Measurements from ENCODE around the gene VAV2.

VAV2 gene

GRCh38 chr9:133986774-133987445 is 5.2 kb downstream of the VAV2 start:
- ChIA-PET CTCF (interaction anchor here (0.7 kb wide), 1 partner anchor 8 kb away, joined by 3 read pairs; no protein-coding TSS in a partner anchor), POLR2A (no interaction called here)
- 93% methylated on average over 8 of the region's 13 CpGs for WGBS (ENCODE audit: insufficient coverage)
- Histone ChIP-seq H3K4me1 (ENCODE audit: control extremely low read depth in 1 of 4, control insufficient read depth in 4 of 4, insufficient read depth in 4 of 4, low read length in 3 of 4) (peaks cover 0 to 14% (median 12%) of the 10 kb centered on the region in 4 experiments), H3K9me3 (ENCODE audit: control extremely low read depth in 1 of 5, control insufficient read depth in 4 of 5, insufficient read depth in 2 of 5, low read depth in 1 of 5, low read length in 4 of 5) (no peaks in the 10 kb centered on the region), H3K36me3 (ENCODE audit: control insufficient read depth in 4 of 4, insufficient read depth in 4 of 4, low read length in 3 of 4) (no peaks in the 10 kb centered on the region), H3K27ac (ENCODE audit: insufficient read depth in 1 of 2, low read depth in 1 of 2, low read length in 2 of 2, poor library complexity in 1 of 2, severe bottlenecking in 2 of 2) (no peak overlapping the region), H3K27me3 (replicated peaks in 2 of 5; ENCODE audit: control insufficient read depth in 4 of 5, insufficient read depth in 5 of 5, low read length in 4 of 5) (peaks cover 0 to 27% (median 19%) of the 10 kb centered on the region in 5 experiments), H3K4me3 (ENCODE audit: control insufficient read depth in 1 of 7, extremely low read depth in 1 of 7, insufficient read depth in 4 of 7, low read depth in 2 of 7, low read length in 6 of 7) (no peak overlapping the region)
- DNase-seq, result no peak

DNA sequence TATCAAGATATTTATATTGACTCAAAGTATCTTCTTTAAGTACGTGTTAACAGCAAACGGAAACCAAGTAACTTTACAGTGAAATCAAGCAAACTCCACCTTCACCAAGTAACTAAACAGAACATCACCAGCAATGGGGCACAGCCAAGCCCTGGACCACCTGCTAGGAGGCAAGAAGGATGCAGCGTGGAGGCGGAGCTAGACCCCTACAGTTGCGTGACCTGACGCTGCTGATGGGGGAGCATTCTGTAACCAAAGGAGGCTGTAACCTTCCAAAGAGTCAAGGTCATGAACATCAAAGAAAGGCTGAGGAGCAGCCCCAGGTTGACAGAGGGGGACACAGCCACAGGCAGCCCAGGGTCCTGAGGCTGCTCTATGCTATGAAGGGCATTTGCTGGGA is 6.1 kb downstream of the VAV2 start:
- DNase-seq, result no peak
- Histone ChIP-seq H3K27ac (ENCODE audit: insufficient read depth in 1 of 2, low read depth in 1 of 2, low read length in 2 of 2, poor library complexity in 1 of 2, severe bottlenecking in 2 of 2) (no peak overlapping the region), H3K9me3 (ENCODE audit: control extremely low read depth in 1 of 5, control insufficient read depth in 4 of 5, insufficient read depth in 2 of 5, low read depth in 1 of 5, low read length in 4 of 5) (no peaks in the 10 kb centered on the region), H3K36me3 (ENCODE audit: control insufficient read depth in 4 of 4, insufficient read depth in 4 of 4, low read length in 3 of 4) (no peaks in the 10 kb centered on the region), H3K27me3 (replicated peaks in 2 of 5; ENCODE audit: control insufficient read depth in 4 of 5, insufficient read depth in 5 of 5, low read length in 4 of 5) (peaks cover 0 to 18% (median 14%) of the 10 kb centered on the region in 5 experiments), H3K4me3 (ENCODE audit: control insufficient read depth in 1 of 7, extremely low read depth in 1 of 7, insufficient read depth in 4 of 7, low read depth in 2 of 7, low read length in 6 of 7) (no peak overlapping the region), H3K4me1 (ENCODE audit: control extremely low read depth in 1 of 4, control insufficient read depth in 4 of 4, insufficient read depth in 4 of 4, low read length in 3 of 4) (peaks cover 0 to 6% (median 4%) of the 10 kb centered on the region in 4 experiments)
- WGBS (ENCODE audit: insufficient coverage), result 95% methylated on average over 4 of the region's 6 CpGs
- CTCF ChIA-PET, result no interaction called here
- POLR2A ChIA-PET, result no interaction called here

- no peak for DNase-seq
- no peaks in the 10 kb centered on the region for H3K9me3 ChIP-seq (ENCODE audit: control extremely low read depth in 1 of 5, control insufficient read depth in 4 of 5, insufficient read depth in 2 of 5, low read depth in 1 of 5, low read length in 4 of 5)
- 87% methylated on average over 24 of the region's 25 CpGs for WGBS (ENCODE audit: insufficient coverage)
- ChIA-PET CTCF (interaction anchor here (2.7 kb wide), 1 partner anchor 10 kb away, joined by 6 read pairs; no protein-coding TSS in a partner anchor), POLR2A (no interaction called here)
- peaks cover 0 to 19% (median 2%) of the 10 kb centered on the region in 5 experiments for H3K27me3 ChIP-seq (replicated peaks in 2 of 5; ENCODE audit: control insufficient read depth in 4 of 5, insufficient read depth in 5 of 5, low read length in 4 of 5)
- no peak overlapping the region for H3K4me3 ChIP-seq (ENCODE audit: control insufficient read depth in 1 of 7, extremely low read depth in 1 of 7, insufficient read depth in 4 of 7, low read depth in 2 of 7, low read length in 6 of 7)
- H3K27ac ChIP-seq (ENCODE audit: insufficient read depth in 1 of 2, low read depth in 1 of 2, low read length in 2 of 2, poor library complexity in 1 of 2, severe bottlenecking in 2 of 2), result no peak overlapping the region
- H3K36me3 ChIP-seq (ENCODE audit: control insufficient read depth in 4 of 4, insufficient read depth in 4 of 4, low read length in 3 of 4), result no peaks in the 10 kb centered on the region
- no peaks in the 10 kb centered on the region for H3K4me1 ChIP-seq (ENCODE audit: control extremely low read depth in 1 of 4, control insufficient read depth in 4 of 4, insufficient read depth in 4 of 4, low read length in 3 of 4)
Observed at GRCh38 chr9:133982971-133983720, 9.0 kb downstream of the VAV2 start.

DNA sequence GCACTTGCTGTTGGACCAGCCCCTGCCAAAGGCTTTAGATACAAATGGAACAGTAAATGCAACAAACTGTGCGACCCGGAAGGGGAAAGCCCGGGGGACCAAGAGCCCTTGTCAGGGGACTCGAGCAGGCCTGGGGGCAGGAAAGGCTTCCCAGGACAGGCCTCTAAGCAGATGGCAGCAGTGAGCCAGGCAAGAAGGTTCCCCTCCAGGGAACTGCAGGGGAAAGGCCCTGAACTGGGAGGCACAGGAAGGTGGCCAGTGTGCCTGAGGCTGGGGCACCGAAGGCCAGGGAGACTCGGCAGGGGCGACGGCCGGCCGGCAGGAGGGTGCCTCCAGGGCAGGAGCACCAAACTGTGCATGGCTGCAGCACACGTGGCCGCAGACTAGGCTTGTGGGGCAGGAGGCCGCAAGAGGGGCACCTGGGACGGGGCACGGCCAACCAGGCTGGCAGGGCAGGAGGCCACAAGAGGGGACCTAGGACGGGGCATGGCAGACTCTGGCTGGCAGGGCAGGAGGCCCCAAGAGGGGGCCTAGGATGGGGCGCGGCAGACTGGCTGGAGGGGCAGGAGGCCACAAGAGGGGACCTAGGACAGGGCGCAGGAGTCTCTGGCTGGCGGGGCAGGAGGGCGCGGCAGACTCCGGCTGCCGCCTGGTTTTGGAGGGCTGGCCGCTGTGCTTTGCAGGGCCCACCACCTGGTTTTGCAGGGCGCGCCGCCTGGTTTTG is 10.0 kb downstream of the VAV2 start:
- Histone ChIP-seq H3K36me3 (ENCODE audit: control insufficient read depth in 4 of 4, insufficient read depth in 4 of 4, low read length in 3 of 4) (no peaks in the 10 kb centered on the region), H3K4me1 (ENCODE audit: control extremely low read depth in 1 of 4, control insufficient read depth in 4 of 4, insufficient read depth in 4 of 4, low read length in 3 of 4) (no peaks in the 10 kb centered on the region), H3K4me3 (ENCODE audit: control insufficient read depth in 1 of 7, extremely low read depth in 1 of 7, insufficient read depth in 4 of 7, low read depth in 2 of 7, low read length in 6 of 7) (no peak overlapping the region), H3K27ac (ENCODE audit: insufficient read depth in 1 of 2, low read depth in 1 of 2, low read length in 2 of 2, poor library complexity in 1 of 2, severe bottlenecking in 2 of 2) (no peak overlapping the region), H3K9me3 (ENCODE audit: control extremely low read depth in 1 of 5, control insufficient read depth in 4 of 5, insufficient read depth in 2 of 5, low read depth in 1 of 5, low read length in 4 of 5) (no peaks in the 10 kb centered on the region), H3K27me3 (replicated peaks in 2 of 5; ENCODE audit: control insufficient read depth in 4 of 5, insufficient read depth in 5 of 5, low read length in 4 of 5) (peaks cover 0 to 19% (median 2%) of the 10 kb centered on the region in 5 experiments)
- DNase-seq, result no peak
- ChIA-PET CTCF (interaction anchor here (2.7 kb wide), 1 partner anchor 11 kb away, joined by 6 read pairs; no protein-coding TSS in a partner anchor), POLR2A (no interaction called here)
- 92% methylated on average over 28 of the region's 28 CpGs for WGBS (ENCODE audit: insufficient coverage)

- CTCF ChIA-PET, result no interaction called here
- H3K4me1 ChIP-seq (ENCODE audit: control extremely low read depth in 1 of 4, control insufficient read depth in 4 of 4, insufficient read depth in 4 of 4, low read length in 3 of 4), result no peaks in the 10 kb centered on the region
- no peak for DNase-seq
- H3K36me3 ChIP-seq (ENCODE audit: control insufficient read depth in 4 of 4, insufficient read depth in 4 of 4, low read length in 3 of 4), result no peaks in the 10 kb centered on the region
- WGBS (ENCODE audit: insufficient coverage), result 97% methylated on average over 14 of the region's 14 CpGs
- no peak overlapping the region for H3K27ac ChIP-seq (ENCODE audit: insufficient read depth in 1 of 2, low read depth in 1 of 2, low read length in 2 of 2, poor library complexity in 1 of 2, severe bottlenecking in 2 of 2)
- POLR2A ChIA-PET, result no interaction called here
- H3K9me3 ChIP-seq (ENCODE audit: control extremely low read depth in 1 of 5, control insufficient read depth in 4 of 5, insufficient read depth in 2 of 5, low read depth in 1 of 5, low read length in 4 of 5), result no peaks in the 10 kb centered on the region
- no peak overlapping the region for H3K4me3 ChIP-seq (ENCODE audit: control insufficient read depth in 1 of 7, extremely low read depth in 1 of 7, insufficient read depth in 4 of 7, low read depth in 2 of 7, low read length in 6 of 7)
- H3K27me3 ChIP-seq (replicated peaks in 2 of 5; ENCODE audit: control insufficient read depth in 4 of 5, insufficient read depth in 5 of 5, low read length in 4 of 5), result peaks cover 0 to 19% (median 2%) of the 10 kb centered on the region in 5 experiments
Observed at GRCh38 chr9:133981589-133981957, 10.6 kb downstream of the VAV2 start.

DNA sequence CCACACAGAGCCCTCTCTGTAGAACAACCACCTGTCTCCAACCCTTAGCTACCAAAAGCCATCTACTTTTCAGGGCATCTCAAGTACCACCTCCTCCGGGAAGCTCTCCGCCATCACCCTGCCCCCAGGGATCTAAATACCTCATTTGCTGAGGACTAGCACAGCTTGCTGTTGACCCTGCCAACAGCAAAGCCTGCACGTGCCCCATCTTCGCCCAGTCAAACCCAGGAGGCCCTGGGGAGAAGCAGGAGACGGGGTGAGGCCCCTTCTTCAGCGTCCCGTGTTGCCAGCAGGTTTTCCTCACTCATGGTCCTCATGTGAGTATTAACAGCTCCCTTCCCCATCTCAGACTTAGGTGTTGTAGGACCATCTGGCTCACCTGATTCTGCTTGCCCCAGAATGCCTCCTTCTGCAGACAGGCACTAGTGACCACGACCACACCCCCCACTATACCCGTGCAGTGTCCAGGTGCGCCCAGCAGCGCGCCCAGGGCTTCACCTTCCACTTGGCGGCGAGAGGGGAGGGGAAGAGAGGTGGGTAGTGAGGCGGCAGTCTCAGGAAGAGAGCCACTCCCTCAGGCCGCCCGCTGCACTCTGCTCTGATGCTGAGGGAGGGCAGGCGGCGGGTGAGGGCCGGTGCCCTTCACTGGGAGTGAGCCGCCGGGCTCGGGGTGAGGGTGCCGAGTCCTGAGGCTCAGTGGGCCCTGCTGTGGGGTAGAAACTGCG is 11.1 kb downstream of the VAV2 start:
- H3K27ac ChIP-seq (ENCODE audit: insufficient read depth in 1 of 2, low read depth in 1 of 2, low read length in 2 of 2, poor library complexity in 1 of 2, severe bottlenecking in 2 of 2), result no peak overlapping the region
- no peaks in the 10 kb centered on the region for H3K36me3 ChIP-seq (ENCODE audit: control insufficient read depth in 4 of 4, insufficient read depth in 4 of 4, low read length in 3 of 4)
- 96% methylated on average over 14 of the region's 25 CpGs for WGBS (ENCODE audit: insufficient coverage)
- DNase-seq, result no peak
- ChIA-PET POLR2A (no interaction called here), CTCF (interaction anchor here (1.0 to 1.6 kb wide), 4 partner anchors 13 to 183 kb away, joined by 3 to 4 read pairs (median 3); no protein-coding TSS in a partner anchor)
- H3K4me3 ChIP-seq (ENCODE audit: control insufficient read depth in 1 of 7, extremely low read depth in 1 of 7, insufficient read depth in 4 of 7, low read depth in 2 of 7, low read length in 6 of 7), result no peak overlapping the region
- H3K27me3 ChIP-seq (replicated peaks in 2 of 5; ENCODE audit: control insufficient read depth in 4 of 5, insufficient read depth in 5 of 5, low read length in 4 of 5), result peaks cover 0 to 17% (median 2%) of the 10 kb centered on the region in 5 experiments
- H3K9me3 ChIP-seq (ENCODE audit: control extremely low read depth in 1 of 5, control insufficient read depth in 4 of 5, insufficient read depth in 2 of 5, low read depth in 1 of 5, low read length in 4 of 5), result no peaks in the 10 kb centered on the region
- H3K4me1 ChIP-seq (ENCODE audit: control extremely low read depth in 1 of 4, control insufficient read depth in 4 of 4, insufficient read depth in 4 of 4, low read length in 3 of 4), result no peaks in the 10 kb centered on the region

Measured in common myeloid progenitor, CD34-positive (primary cell).